HepG2 (cell line): ENCODE measurements around the gene NAV1. TPM values are rescaled to one million over a fixed set of nuclear protein-coding genes. Genes with fewer than 3 reads are reported as not detected.

Experiments used
- ATAC-seq: fragments of 200-7000 bp; cut with Tn5 transposase; 3 replicates; pipeline ENCODE4 v1.9.1; 2020; ENCODE audit warnings: mild to moderate bottlenecking, moderate library complexity
- BruUV-seq: library from RNA; stranded (reverse); fragments of 400-500 nt; replicated peaks from 2 replicates; lab custom pipeline; 2021; lab: Mats Ljungman, UMichigan
- CTCF ChIA-PET: fragments of 300-600 bp; formaldehyde crosslinking; extraction: SDS; loops from one replicate; lab custom pipeline; 2021; ENCODE audit warnings: low total read pairs, inconsistent platforms, low intra/inter-chr PET ratio; lab: Yijun Ruan, JAX
- POLR2A ChIA-PET: fragments of 350-600 bp; sonication (Branson Sonifier 250); formaldehyde crosslinking; loops from one replicate; lab custom pipeline; 2020; ENCODE audit warnings: antibody characterized with exemption, inconsistent platforms; lab: Yijun Ruan, JAX
- DNase-seq: peaks from one replicate; pipeline ENCODE4 v3.0.0-alpha.2; 2015; ENCODE audit warnings: low spot score
- FAIRE-seq: peaks from 3 replicates; lab custom pipeline; 2011; peaks lifted over from hg19 to GRCh38; lab: Jason Lieb, UNC
- H2AFZ ChIP-seq: one replicate; pipeline ENCODE4 v1.6.1; 2011; ENCODE audit warnings: low read length, inconsistent platforms
- H3K27ac ChIP-seq: fragments of 300-600 bp; 3 replicates; pipeline ENCODE4 v1.8.0; 2011; ENCODE audit warnings: mixed run types, mild to moderate bottlenecking, mixed read lengths, low read length, inconsistent platforms; ENCODE audit not compliant: insufficient read depth; ENCODE audit errors: extremely low read length
- H3K27me3 ChIP-seq, 2 experiments: fragments of 200-600 bp in 1 of 2; 2 replicates in 1 of 2; 3 replicates in 1 of 2; pipeline versions ENCODE4 v1.6.0 to v1.8.0; 2011; ENCODE audit warnings: low read length in 2 of 2, mild to moderate bottlenecking in 2 of 2, moderate library complexity in 2 of 2, inconsistent platforms in 1 of 2; ENCODE audit not compliant: insufficient read depth in 2 of 2, control insufficient read depth in 1 of 2
- H3K36me3 ChIP-seq, 2 experiments: fragments of 200-600 bp in 1 of 2; replicated peaks in 1 of 2; 2 replicates in 1 of 2; 3 replicates in 1 of 2; pipeline versions ENCODE4 v1.5.1 to v1.8.0; 2011; ENCODE audit warnings: low read length in 2 of 2, inconsistent platforms in 1 of 2; ENCODE audit not compliant: insufficient read depth in 2 of 2, control insufficient read depth in 1 of 2
- H3K4me1 ChIP-seq: 2 replicates; pipeline ENCODE4 v1.5.1; 2012; ENCODE audit warnings: low read length, inconsistent platforms; ENCODE audit not compliant: insufficient read depth
- H3K4me2 ChIP-seq: 2 replicates; pipeline ENCODE4 v1.6.0; 2011; ENCODE audit warnings: low read depth, low read length, inconsistent platforms
- H3K4me3 ChIP-seq, 3 experiments: fragments of 200-600 bp in 1 of 3; sonication (generic), shearing (Covaris generic) in 1 of 3; replicated peaks in 1 of 3; 2 replicates each; pipeline ENCODE4 v1.5.1; 2011 to 2016; ENCODE audit warnings: low read length in 3 of 3, inconsistent platforms in 2 of 3, low read depth in 2 of 3, mild to moderate bottlenecking in 2 of 3, control low read depth in 1 of 3, mixed read lengths in 1 of 3; ENCODE audit not compliant: insufficient read depth in 1 of 3
- H3K79me2 ChIP-seq: one replicate; pipeline ENCODE4 v1.6.1; 2011; ENCODE audit warnings: low read length, inconsistent platforms; ENCODE audit not compliant: insufficient read depth
- H3K9ac ChIP-seq: 2 replicates; pipeline ENCODE4 v1.6.0; 2011; ENCODE audit warnings: mild to moderate bottlenecking, low read depth, low read length, inconsistent platforms; ENCODE audit not compliant: insufficient read depth
- H3K9me3 ChIP-seq: 2 replicates; pipeline ENCODE4 v1.5.1; 2012; ENCODE audit warnings: mild to moderate bottlenecking, low read length
- H4K20me1 ChIP-seq: 2 replicates; pipeline ENCODE4 v1.6.0; 2011; ENCODE audit warnings: inconsistent platforms, mild to moderate bottlenecking, low read length, moderate library complexity; ENCODE audit not compliant: insufficient read depth
- NBN ChIP-seq: fragments of 450-650 bp; conservative IDR thresholded peaks from 2 replicates; pipeline ENCODE4 v1.6.1; 2017
- TBX3 ChIP-seq: fragments of 450-650 bp; IDR thresholded peaks from 2 replicates; pipeline ENCODE4 v1.6.1; 2017; ENCODE audit warnings: antibody characterized with exemption, mild to moderate bottlenecking, inconsistent platforms, borderline replicate concordance
- TP53 ChIP-seq: sonication (generic); formaldehyde crosslinking; conservative IDR thresholded peaks from 2 replicates; pipeline ENCODE4 v1.4.0; 2020; ENCODE audit warnings: missing genetic modification reagents
- ZNF615 ChIP-seq: sonication (generic); formaldehyde crosslinking; IDR thresholded peaks from 2 replicates; pipeline ENCODE4 v1.5.0; 2020; ENCODE audit warnings: mild to moderate bottlenecking, missing genetic modification reagents, borderline replicate concordance
- ZNF703 ChIP-seq: sonication (generic); formaldehyde crosslinking; IDR thresholded peaks from 2 replicates; pipeline ENCODE4 v1.5.1; 2020; ENCODE audit warnings: missing genetic modification reagents, mild to moderate bottlenecking, moderate library complexity, borderline replicate concordance
- ZNF724P ChIP-seq: sonication (generic); formaldehyde crosslinking; IDR thresholded peaks from 2 replicates; pipeline ENCODE4 v1.8.0; 2022; ENCODE audit warnings: missing genetic modification reagents, borderline replicate concordance
- ZNF776 ChIP-seq: sonication (generic); formaldehyde crosslinking; IDR thresholded peaks from 2 replicates; pipeline ENCODE4 v1.4.0; 2020; ENCODE audit warnings: mild to moderate bottlenecking, missing genetic modification reagents
- ZNF839 ChIP-seq: sonication (generic); formaldehyde crosslinking; IDR thresholded peaks from 2 replicates; pipeline ENCODE4 v1.4.0; 2020; ENCODE audit warnings: missing genetic modification reagents, mild to moderate bottlenecking, borderline replicate concordance
- WGBS: methylation state at CpG from one replicate; pipeline ENCODE4 v1.1.6; 2017; ENCODE audit warnings: low lambda C conversion rate; 5-methylcytosine and 5-hydroxymethylcytosine counted together
- in situ Hi-C: cut with HindIII; loops from 2 replicates; pipeline ENCODE4 v1.10.0; 2017; ENCODE audit warnings: low pct_unique_long_range_greater_than_20kb; ENCODE audit not compliant: extremely low pct_ligation_motif_present
- intact Hi-C: fragments of 100-400 bp; cut with micrococcal nuclease; formaldehyde crosslinking; loops from one replicate; pipeline ENCODE4 v1.10.0; 2022; ENCODE audit not compliant: unreplicated experiment
- polyA plus RNA-seq, 8 experiments: library from polyadenylated mRNA; depleted of rRNA in 3 of 8; stranded (reverse) in 7 of 8; unstranded in 1 of 8; fragments of >200 nt; fragmentation: Illumina TruSeq in 4 of 8; extraction: Trizol in 4 of 8; gene quantifications; 2 replicates each; pipeline versions ENCODE4 v1.2.1 to v1.2.3, GENCODE V29; 2011 to 2016; ENCODE audit warnings: low read depth in 4 of 8, missing spikeins in 1 of 8, mixed read lengths in 1 of 8; ENCODE audit not compliant: insufficient read depth in 1 of 8
- total RNA-seq, 5 experiments: library from RNA; depleted of rRNA; stranded (reverse); fragments of >200 nt; fragmentation: Illumina TruSeq; extraction: Trizol; gene quantifications; 2 replicates each; pipeline ENCODE4 v1.2.3, GENCODE V29; 2016; ENCODE audit warnings: low read depth in 1 of 5
- TF ChIP-seq, protein P1 (sequence below): sonication (generic); formaldehyde crosslinking; conservative IDR thresholded peaks from 2 replicates; pipeline ENCODE4 v1.5.0; 2020; ENCODE audit warnings: missing genetic modification reagents

NAV1 gene
- total and polyA plus RNA-seq, 2 of the 13 experiments (the other 11 are each of a cell fraction or from before 2014, with no cell fraction given), result not detected

DNA sequence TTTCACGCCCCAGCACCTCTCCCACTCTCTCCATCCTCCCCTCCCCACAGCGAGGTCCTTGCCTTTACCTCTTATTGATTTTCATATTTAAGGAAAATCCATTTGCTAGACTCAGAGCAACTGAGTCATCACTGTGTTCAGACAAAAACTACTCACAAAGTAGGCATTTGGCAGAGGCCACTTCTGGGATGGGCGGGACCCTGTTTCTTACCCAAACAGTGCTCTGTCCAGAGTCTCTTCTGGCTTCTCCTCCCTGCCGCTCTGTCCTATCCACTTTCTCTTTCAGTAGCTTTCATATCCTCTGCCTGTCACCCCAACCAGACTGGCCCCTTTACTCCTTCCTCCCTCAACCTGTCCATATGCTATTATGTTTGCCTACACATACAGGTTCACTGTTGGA, 2.4 kb upstream of the NAV1 start:
- intact Hi-C loops (no loop called here), in situ Hi-C loops (no loop called here)
- Histone ChIP-seq H3K36me3 (no peaks in the 10 kb centered on the region), H3K9me3 (no peaks in the 10 kb centered on the region), H3K9ac (no peak overlapping the region), H3K79me2 (no peaks in the 10 kb centered on the region), H3K27me3 (peaks cover 17 to 78% of the 10 kb centered on the region in 2 experiments), H3K27ac (no peak overlapping the region), H3K4me3 (no peak overlapping the region), H2AFZ (no peak overlapping the region), H3K4me2 (no peak overlapping the region), H4K20me1 (no peaks in the 10 kb centered on the region), H3K4me1 (peaks cover 18% of the 10 kb centered on the region)
- POLR2A ChIA-PET, result no interaction called here
- WGBS, result 2% methylated on average over 4 of the region's 4 CpGs
- no peak for DNase-seq
- CTCF ChIA-PET, result no interaction called here
- no TSS peak for BruUV-seq
- FAIRE-seq, result no peak
- ATAC-seq, result no peak
- no peak for TF ChIP-seq ZNF615 (CRISPR knock-in tag)
- no peak for TF ChIP-seq ZNF839 (CRISPR knock-in tag)
- TF ChIP-seq TBX3, result no peak
- TF ChIP-seq ZNF703 (CRISPR knock-in tag), result no peak
- TF ChIP-seq, protein P1, sequence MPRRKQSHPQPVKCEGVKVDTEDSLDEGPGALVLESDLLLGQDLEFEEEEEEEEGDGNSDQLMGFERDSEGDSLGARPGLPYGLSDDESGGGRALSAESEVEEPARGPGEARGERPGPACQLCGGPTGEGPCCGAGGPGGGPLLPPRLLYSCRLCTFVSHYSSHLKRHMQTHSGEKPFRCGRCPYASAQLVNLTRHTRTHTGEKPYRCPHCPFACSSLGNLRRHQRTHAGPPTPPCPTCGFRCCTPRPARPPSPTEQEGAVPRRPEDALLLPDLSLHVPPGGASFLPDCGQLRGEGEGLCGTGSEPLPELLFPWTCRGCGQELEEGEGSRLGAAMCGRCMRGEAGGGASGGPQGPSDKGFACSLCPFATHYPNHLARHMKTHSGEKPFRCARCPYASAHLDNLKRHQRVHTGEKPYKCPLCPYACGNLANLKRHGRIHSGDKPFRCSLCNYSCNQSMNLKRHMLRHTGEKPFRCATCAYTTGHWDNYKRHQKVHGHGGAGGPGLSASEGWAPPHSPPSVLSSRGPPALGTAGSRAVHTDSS, result no peak
- no peak for TF ChIP-seq NBN
- no peak for TF ChIP-seq ZNF776 (CRISPR knock-in tag)
- no peak for TF ChIP-seq ZNF724P (CRISPR knock-in tag)
- TF ChIP-seq TP53 (CRISPR knock-in tag), result no peak
